HCT116 (cell line): ENCODE measurements around the gene LHX1. TPM values are rescaled to one million over a fixed set of nuclear protein-coding genes. Genes with fewer than 3 reads are reported as not detected.

Experiments
- ATAC-seq: fragments of 200-7000 bp; cut with Tn5 transposase; 2 replicates; pipeline ENCODE4 v1.9.1; 2020; ENCODE audit warnings: mild to moderate bottlenecking, moderate library complexity
- BruUV-seq: library from RNA; stranded (reverse); fragments of 400-500 nt; replicated peaks from 2 replicates; lab custom pipeline; 2021; lab: Mats Ljungman, UMichigan
- CTCF ChIA-PET: fragments of 300-600 bp; sonication (Branson Sonifier 250); formaldehyde crosslinking; loops from one replicate; lab custom pipeline; 2021; ENCODE audit warnings: antibody characterized with exemption; lab: Charles Lee
- POLR2A ChIA-PET: fragments of 300-600, 350-600 bp; sonication (Branson Sonifier 250); formaldehyde crosslinking; loops from one replicate; lab custom pipeline; 2021; ENCODE audit warnings: antibody characterized with exemption; lab: Charles Lee
- RAD21 ChIA-PET, 2 experiments: fragments of 300-600 bp; sonication (Branson Sonifier 250); formaldehyde crosslinking; loops; one replicate each; lab custom pipeline; 2023; ENCODE audit warnings: low total read pairs in 2 of 2; ENCODE audit not compliant: uncharacterized antibody in 2 of 2, unreplicated experiment in 2 of 2, low non-redundant PET in 1 of 2; lab: Charles Lee
- DNase-seq: peaks from one replicate; pipeline ENCODE4 v3.0.0-alpha.2; 2010; ENCODE audit warnings: low read depth, low spot score
- H2AFZ ChIP-seq: fragments of 200-600 bp; shearing (Covaris generic), sonication (generic); 2 replicates; pipeline ENCODE4 v1.6.1; 2017; ENCODE audit warnings: low read depth, mixed run types, mixed read lengths, antibody characterized with exemption, low read length; ENCODE audit not compliant: poor library complexity, severe bottlenecking
- H3K27ac ChIP-seq: 2 replicates; pipeline ENCODE4 v1.5.1; 2012; ENCODE audit warnings: low read depth, low read length
- H3K27me3 ChIP-seq: fragments of 200-600 bp; sonication (generic); 2 replicates; pipeline ENCODE4 v1.6.1; 2016; ENCODE audit warnings: mixed run types, low read length, mixed read lengths; ENCODE audit not compliant: insufficient read depth
- H3K36me3 ChIP-seq, 2 experiments: fragments of 200-500 bp in 1 of 2; fragments of 200-600 bp in 1 of 2; sonication (Bioruptor generic) in 1 of 2; sonication (generic) in 1 of 2; 2 replicates each; pipeline versions ENCODE4 v1.5.1 to v1.6.1; 2014 to 2016; ENCODE audit warnings: low read length in 2 of 2, inconsistent platforms in 1 of 2, mixed read lengths in 1 of 2, mixed run types in 1 of 2; ENCODE audit not compliant: insufficient read depth in 2 of 2, control insufficient read depth in 1 of 2
- H3K4me1 ChIP-seq, 2 experiments: fragments of 200-600 bp in 1 of 2; sonication (generic) in 1 of 2; 2 replicates each; pipeline versions ENCODE4 v1.5.1 to v1.6.1; 2012 to 2017; ENCODE audit warnings: low read length in 2 of 2, inconsistent platforms in 1 of 2, mild to moderate bottlenecking in 1 of 2, mixed read lengths in 1 of 2, mixed run types in 1 of 2, moderate library complexity in 1 of 2; ENCODE audit not compliant: insufficient read depth in 2 of 2, control insufficient read depth in 1 of 2
- H3K4me2 ChIP-seq: fragments of 200-600 bp; sonication (generic); 2 replicates; pipeline ENCODE4 v1.6.1; 2017; ENCODE audit warnings: mixed run types, low read length, mixed read lengths
- H3K4me3 ChIP-seq, 2 experiments: fragments of 200-600 bp in 1 of 2; sonication (generic) in 1 of 2; replicated peaks in 1 of 2; 2 replicates each; pipeline ENCODE4 v1.5.1; 2011 to 2016; ENCODE audit warnings: low read length in 2 of 2, control low read depth in 1 of 2, low read depth in 1 of 2, mild to moderate bottlenecking in 1 of 2, mixed read lengths in 1 of 2, mixed run types in 1 of 2
- H3K79me2 ChIP-seq: fragments of 200-600 bp; sonication (generic); 2 replicates; pipeline ENCODE4 v1.6.1; 2017; ENCODE audit warnings: mild to moderate bottlenecking, mixed run types, low read length, moderate library complexity, mixed read lengths; ENCODE audit not compliant: insufficient read depth
- H3K9ac ChIP-seq: fragments of 200-600 bp; sonication (generic); 2 replicates; pipeline ENCODE4 v1.6.1; 2016; ENCODE audit warnings: low read length, mixed read lengths
- H3K9me2 ChIP-seq: fragments of 200-600 bp; sonication (generic), shearing (Covaris generic); 2 replicates; pipeline ENCODE4 v1.6.1; 2017; ENCODE audit warnings: mixed run types, mild to moderate bottlenecking, moderate library complexity; ENCODE audit not compliant: insufficient read depth
- H3K9me3 ChIP-seq, 2 experiments: fragments of 200-500 bp in 1 of 2; fragments of 200-600 bp in 1 of 2; sonication (Bioruptor generic) in 1 of 2; sonication (generic) in 1 of 2; 2 replicates each; pipeline ENCODE4 v1.6.1; 2014 to 2017; ENCODE audit warnings: low read length in 2 of 2, mixed read lengths in 2 of 2, inconsistent platforms in 1 of 2, low read depth in 1 of 2, mild to moderate bottlenecking in 1 of 2, mixed run types in 1 of 2, moderate library complexity in 1 of 2; ENCODE audit not compliant: control insufficient read depth in 1 of 2, insufficient read depth in 1 of 2
- H4K20me1 ChIP-seq: fragments of 200-600 bp; sonication (generic), shearing (Covaris generic); 2 replicates; pipeline ENCODE4 v1.6.1; 2017; ENCODE audit warnings: mixed run types, mild to moderate bottlenecking, moderate library complexity; ENCODE audit not compliant: insufficient read depth
- CBX3 ChIP-seq: IDR thresholded peaks from 2 replicates; pipeline ENCODE4 v1.6.1; 2012; ENCODE audit warnings: low read depth
- ELF1 ChIP-seq: IDR thresholded peaks from 2 replicates; pipeline ENCODE4 v1.6.1; 2012; ENCODE audit warnings: low read depth, borderline replicate concordance
- EZH2 ChIP-seq: fragments of 200-600 bp; sonication (generic); IDR thresholded peaks from 2 replicates; pipeline ENCODE4 v1.6.1; 2017; ENCODE audit warnings: antibody characterized with exemption, mixed run types
- EZH2phosphoT487 ChIP-seq: fragments of 200-600 bp; IDR thresholded peaks from 2 replicates; pipeline ENCODE4 v1.6.1; 2018; ENCODE audit warnings: antibody characterized with exemption, borderline replicate concordance
- POLR2A ChIP-seq: IDR thresholded peaks from 2 replicates; pipeline ENCODE4 v1.7.0; 2011; ENCODE audit warnings: borderline replicate concordance; ENCODE audit not compliant: insufficient read depth, insufficient read length; ENCODE audit errors: extremely low read depth
- SP1 ChIP-seq: IDR thresholded peaks from 2 replicates; pipeline ENCODE4 v1.6.1; 2012; ENCODE audit warnings: low read depth
- TCF7L2 ChIP-seq: IDR thresholded peaks from 2 replicates; pipeline ENCODE4 v1.7.0; 2011; ENCODE audit warnings: borderline replicate concordance, inconsistent platforms; ENCODE audit not compliant: insufficient read depth, insufficient read length; ENCODE audit errors: extremely low read depth
- YY1 ChIP-seq: IDR thresholded peaks from 2 replicates; pipeline ENCODE4 v1.6.1; 2011; ENCODE audit warnings: low read length, low read depth, moderate library complexity, mild to moderate bottlenecking; ENCODE audit not compliant: insufficient replicate concordance; ENCODE audit errors: extremely low read depth
- ZFX ChIP-seq: fragments of 450-650 bp; IDR thresholded peaks from 2 replicates; pipeline ENCODE4 v1.6.1; 2017
- intact Hi-C: fragments of 100-400 bp; cut with micrococcal nuclease; formaldehyde crosslinking; loops from 2 replicates; pipeline ENCODE4 v1.10.0; 2022
- total RNA-seq: library from RNA; stranded (reverse); gene quantifications from one replicate; pipeline ENCODE4 v1.2.1, GENCODE V29; 2021; ENCODE audit not compliant: unreplicated experiment
- TF ChIP-seq, protein P1 (sequence below): IDR thresholded peaks from 2 replicates; pipeline ENCODE4 v1.6.1; 2012

Gene LHX1
- total RNA-seq, 1 experiment from 2014 or later: 0.44 TPM

DNA sequence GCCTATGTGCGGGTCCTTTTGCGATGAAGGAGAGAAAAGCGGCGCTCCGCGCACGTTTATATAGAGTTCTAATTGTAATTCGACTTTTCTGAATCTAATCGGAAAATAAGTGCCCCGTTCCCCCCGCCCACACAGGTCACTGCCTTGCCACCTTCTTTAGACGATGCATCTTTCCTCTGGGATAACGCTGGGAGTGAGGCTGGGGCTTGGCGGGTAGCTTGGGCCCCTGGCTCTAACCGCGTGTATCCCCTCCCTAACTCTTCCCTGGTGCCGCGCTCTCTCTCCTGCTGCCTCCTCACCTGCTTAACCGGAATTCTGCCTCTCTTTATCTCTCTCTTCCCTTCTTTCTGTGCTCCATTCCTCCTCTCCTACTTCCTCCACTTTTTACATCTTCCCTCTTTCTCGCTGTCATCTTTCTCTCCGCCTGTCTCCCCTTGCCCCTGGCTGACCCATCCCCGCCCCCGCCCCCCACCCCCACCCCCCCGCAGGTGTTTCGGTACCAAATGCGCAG lies 2.6 kb downstream of the LHX1 start:
- Histone ChIP-seq H3K4me1 (peaks cover 2 to 13% of the 10 kb centered on the region in 2 experiments; a peak in 2 of 4 replicates), H3K9ac (no peak overlapping the region), H4K20me1 (no peaks in the 10 kb centered on the region), H3K27ac (no peak overlapping the region), H3K36me3 (no peaks in the 10 kb centered on the region), H3K4me3 (no peak overlapping the region), H3K4me2 (no peak overlapping the region), H3K9me2 (no peaks in the 10 kb centered on the region), H3K79me2 (no peaks in the 10 kb centered on the region), H3K27me3 (no peaks in the 10 kb centered on the region), H3K9me3 (no peaks in the 10 kb centered on the region), H2AFZ (no peak overlapping the region)
- no TSS peak for BruUV-seq
- ChIA-PET POLR2A (no interaction called here), CTCF (no interaction called here), RAD21 (no interaction called here)
- intact Hi-C loops: no loop called here
- TF ChIP-seq, protein P1, sequence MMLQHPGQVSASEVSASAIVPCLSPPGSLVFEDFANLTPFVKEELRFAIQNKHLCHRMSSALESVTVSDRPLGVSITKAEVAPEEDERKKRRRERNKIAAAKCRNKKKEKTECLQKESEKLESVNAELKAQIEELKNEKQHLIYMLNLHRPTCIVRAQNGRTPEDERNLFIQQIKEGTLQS: no peak
- TF ChIP-seq ELF1 (no peak), ZFX (no peak), YY1 (no peak), CBX3 (no peak), POLR2A (no peak), TCF7L2 (no peak), EZH2 (no peak), SP1 (no peak), EZH2phosphoT487 (no peak)
- ATAC-seq (no peak), DNase-seq (no peak)
